Epithelial cell of esophagus (primary cell): ENCODE measurements around the gene PTPN12.

Experiments used
- DNase-seq: peaks from one replicate; pipeline ENCODE4 v3.0.0; 2010; ENCODE audit warnings: low read depth
- H3K4me3 ChIP-seq: 2 replicates; pipeline ENCODE4 v1.5.1; 2011; ENCODE audit warnings: mild to moderate bottlenecking, low read length, control low read depth
- CTCF ChIP-seq: IDR thresholded peaks from 2 replicates; pipeline ENCODE4 v1.5.1; 2011; ENCODE audit warnings: low read depth, mild to moderate bottlenecking, low read length, control low read depth, inconsistent platforms; ENCODE audit not compliant: insufficient read depth; ENCODE audit errors: missing control alignments

Gene PTPN12

GRCh38 chr7:77544518-77544917 is 7.4 kb downstream of the PTPN12 start:
- TF ChIP-seq CTCF: no peak
- no peak overlapping the region for H3K4me3 ChIP-seq
- no peak for DNase-seq

GRCh38 chr7:77548206-77548605 is 11.1 kb downstream of the PTPN12 start:
- DNase-seq: no peak
- TF ChIP-seq CTCF: no peak
- H3K4me3 ChIP-seq: no peak overlapping the region

GRCh38 chr7:77549106-77549870 is 12.2 kb downstream of the PTPN12 start:
- TF ChIP-seq CTCF: no peak
- no peak overlapping the region for H3K4me3 ChIP-seq
- no peak for DNase-seq

- no peak for DNase-seq
- TF ChIP-seq CTCF: no peak
- H3K4me3 ChIP-seq: no peak overlapping the region
Observed at GRCh38 chr7:77550586-77550985, 13.5 kb downstream of the PTPN12 start.

GRCh38 chr7:77553123-77553522 is 16.0 kb downstream of the PTPN12 start:
- DNase-seq: no peak
- H3K4me3 ChIP-seq: no peak overlapping the region
- no peak for TF ChIP-seq CTCF

GRCh38 chr7:77558284-77558967 is 21.3 kb downstream of the PTPN12 start:
- DNase-seq: no peak
- TF ChIP-seq CTCF: no peak
- no peak overlapping the region for H3K4me3 ChIP-seq

GRCh38 chr7:77561352-77561751 is 24.3 kb downstream of the PTPN12 start:
- no peak for DNase-seq
- no peak overlapping the region for H3K4me3 ChIP-seq
- no peak for TF ChIP-seq CTCF
